ENCODE results near the gene NRG2. TPM values are rescaled to one million over a fixed set of nuclear protein-coding genes. Genes with fewer than 3 reads are reported as not detected.

NRG2 gene
- total RNA-seq, 1 experiment from 2014 or later: 0.91 TPM

- no TSS peak for BruUV-seq (replicated peaks)
- Histone ChIP-seq H3K4me2 (ENCODE audit: low read length) (no peak overlapping the region), H2AFZ (ENCODE audit: low read depth, low read length, poor library complexity, severe bottlenecking) (no peak overlapping the region), H3K9me3 (ENCODE audit: control insufficient read depth in 1 of 2, insufficient read depth in 1 of 2, low read depth in 1 of 2, low read length in 2 of 2) (no peaks in the 10 kb centered on the region), H3K27me3 (ENCODE audit: insufficient read depth, low read length) (peaks cover 29% of the 10 kb centered on the region), H3K4me3 (replicated peaks in 1 of 2; ENCODE audit: low read depth in 1 of 2, low read length in 2 of 2) (no peak overlapping the region), H4K20me1 (ENCODE audit: insufficient read depth) (no peaks in the 10 kb centered on the region), H3K27ac (ENCODE audit: low read depth, low read length) (no peak overlapping the region), H3K36me3 (ENCODE audit: control insufficient read depth in 1 of 2, insufficient read depth in 2 of 2, low read length in 2 of 2) (no peaks in the 10 kb centered on the region), H3K9me2 (ENCODE audit: insufficient read depth) (no peaks in the 10 kb centered on the region), H3K9ac (ENCODE audit: low read length) (no peak overlapping the region), H3K79me2 (ENCODE audit: insufficient read depth, low read length) (no peaks in the 10 kb centered on the region), H3K4me1 (ENCODE audit: control insufficient read depth in 1 of 2, insufficient read depth in 2 of 2, low read length in 2 of 2) (no peaks in the 10 kb centered on the region)
- CTCF ChIA-PET: no interaction called here
- POLR2A ChIA-PET: no interaction called here
- no peak for DNase-seq (ENCODE audit: low read depth, low spot score)
- RAD21 ChIA-PET (ENCODE audit: low non-redundant PET in 1 of 2, low total read pairs in 2 of 2, uncharacterized antibody in 2 of 2, unreplicated experiment in 2 of 2): no interaction called here
- intact Hi-C loops (cut with micrococcal nuclease): no loop called here
- ATAC-seq: no peak
- TF ChIP-seq JUND (IDR thresholded peaks at IDR 0.05): no peak
- TF ChIP-seq CTCF (IDR thresholded peaks at IDR 0.05 in 2 of 3, conservative IDR thresholded peaks at IDR 0.05 in 1 of 3; ENCODE audit: borderline replicate concordance in 1 of 3, insufficient read depth in 1 of 3, low read depth in 2 of 3, low read length in 2 of 3): no peak
- no peak for TF ChIP-seq CEBPB (IDR thresholded peaks at IDR 0.05; ENCODE audit: low read depth)
Observed at GRCh38 chr5:140004174-140004573, 38.9 kb downstream of the NRG2 start.

- intact Hi-C loops (cut with micrococcal nuclease): no loop called here
- Histone ChIP-seq H3K27me3 (ENCODE audit: insufficient read depth, low read length) (peaks cover 29% of the 10 kb centered on the region), H3K9ac (ENCODE audit: low read length) (no peak overlapping the region), H3K9me3 (ENCODE audit: control insufficient read depth in 1 of 2, insufficient read depth in 1 of 2, low read depth in 1 of 2, low read length in 2 of 2) (no peaks in the 10 kb centered on the region), H3K36me3 (ENCODE audit: control insufficient read depth in 1 of 2, insufficient read depth in 2 of 2, low read length in 2 of 2) (no peaks in the 10 kb centered on the region), H3K4me1 (ENCODE audit: control insufficient read depth in 1 of 2, insufficient read depth in 2 of 2, low read length in 2 of 2) (no peaks in the 10 kb centered on the region), H2AFZ (ENCODE audit: low read depth, low read length, poor library complexity, severe bottlenecking) (no peak overlapping the region), H3K27ac (ENCODE audit: low read depth, low read length) (no peak overlapping the region), H3K9me2 (ENCODE audit: insufficient read depth) (no peaks in the 10 kb centered on the region), H3K4me3 (replicated peaks in 1 of 2; ENCODE audit: low read depth in 1 of 2, low read length in 2 of 2) (no peak overlapping the region), H3K79me2 (ENCODE audit: insufficient read depth, low read length) (no peaks in the 10 kb centered on the region), H4K20me1 (ENCODE audit: insufficient read depth) (no peaks in the 10 kb centered on the region), H3K4me2 (ENCODE audit: low read length) (no peak overlapping the region)
- POLR2A ChIA-PET: no interaction called here
- ATAC-seq (no peak), DNase-seq (ENCODE audit: low read depth, low spot score) (no peak)
- BruUV-seq (replicated peaks): no TSS peak
- RAD21 ChIA-PET (ENCODE audit: low non-redundant PET in 1 of 2, low total read pairs in 2 of 2, uncharacterized antibody in 2 of 2, unreplicated experiment in 2 of 2): no interaction called here
- CTCF ChIA-PET: no interaction called here
- TF ChIP-seq TCF7L2 (IDR thresholded peaks at IDR 0.05; ENCODE audit: borderline replicate concordance, extremely low read depth, insufficient read depth, insufficient read length) (no peak), MAX (IDR thresholded peaks at IDR 0.05) (no peak), CEBPB (IDR thresholded peaks at IDR 0.05; ENCODE audit: low read depth) (no peak), ZFX (IDR thresholded peaks at IDR 0.05) (no peak), ELF1 (IDR thresholded peaks at IDR 0.05; ENCODE audit: borderline replicate concordance, low read depth) (no peak), SRF (IDR thresholded peaks at IDR 0.05; ENCODE audit: low read depth) (no peak), CBX3 (IDR thresholded peaks at IDR 0.05; ENCODE audit: low read depth) (no peak), YY1 (IDR thresholded peaks at IDR 0.05; ENCODE audit: extremely low read depth, insufficient replicate concordance, low read depth, low read length) (no peak), RAD21 (IDR thresholded peaks at IDR 0.05; ENCODE audit: low read depth) (no peak), REST (IDR thresholded peaks at IDR 0.05; ENCODE audit: low read depth) (no peak), ZBTB33 (IDR thresholded peaks at IDR 0.05; ENCODE audit: extremely low read depth, insufficient replicate concordance, low read length) (no peak), EGR1 (IDR thresholded peaks at IDR 0.05; ENCODE audit: low read depth) (no peak)
Observed at GRCh38 chr5:140003519-140003918, 39.6 kb downstream of the NRG2 start.
